B cell (primary cell): Measurements from ENCODE around the gene SCN10A. TPM values are rescaled to one million over a fixed set of nuclear protein-coding genes. Genes with fewer than 3 reads are reported as not detected.

Experiments
- ATAC-seq: fragments of 200-7000 bp; cut with Tn5 transposase; one replicate; pipeline ENCODE4 v1.10.0; 2021; ENCODE audit warnings: low read depth, mild to moderate bottlenecking, moderate number of reproducible peaks, moderate library complexity
- CTCF ChIA-PET: fragments of 350-600 bp; sonication (Branson Sonifier 250); formaldehyde crosslinking; loops from one replicate; lab custom pipeline; 2021; ENCODE audit warnings: antibody characterized with exemption, inconsistent platforms; lab: Charles Lee
- POLR2A ChIA-PET: fragments of 350-600 bp; sonication (Branson Sonifier 250); formaldehyde crosslinking; loops from one replicate; lab custom pipeline; 2021; ENCODE audit warnings: antibody characterized with exemption; lab: Charles Lee
- DNase-seq: peaks from one replicate; pipeline ENCODE4 v3.0.0; 2013
- H2AFZ ChIP-seq: 2 replicates; pipeline ENCODE4 v1.6.1; 2012; ENCODE audit warnings: mild to moderate bottlenecking, low read depth, low read length; ENCODE audit not compliant: insufficient read depth, poor library complexity, severe bottlenecking
- H3K27ac ChIP-seq, 2 donors: 1 replicate in 1 of 2; 2 replicates in 1 of 2; pipeline ENCODE4 v1.5.1; 2012 to 2013; ENCODE audit warnings: low read length in 2 of 2, mild to moderate bottlenecking in 2 of 2, moderate library complexity in 1 of 2
- H3K27me3 ChIP-seq, 4 experiments: fragments of 200-600 bp in 1 of 4; sonication (generic) in 1 of 4; replicated peaks in 1 of 4; 1 replicate in 2 of 4; 2 replicates in 2 of 4; pipeline versions ENCODE4 v1.6.1 to v1.7.0; 2013 to 2016; ENCODE audit warnings: low read length in 3 of 4, mild to moderate bottlenecking in 2 of 4, mixed read lengths in 1 of 4, moderate library complexity in 1 of 4; ENCODE audit not compliant: insufficient read depth in 4 of 4, control insufficient read depth in 3 of 4; ENCODE audit errors: control extremely low read depth in 1 of 4
- H3K36me3 ChIP-seq, 2 experiments: replicated peaks in 1 of 2; 1 replicate in 1 of 2; 2 replicates in 1 of 2; pipeline versions ENCODE4 v1.6.1 to v1.7.1; 2013; ENCODE audit warnings: low read length in 1 of 2; ENCODE audit not compliant: insufficient read depth in 2 of 2, control insufficient read depth in 1 of 2; ENCODE audit errors: control extremely low read depth in 1 of 2, extremely low read depth in 1 of 2
- H3K4me1 ChIP-seq, 2 donors: fragments of 200-600 bp in 1 of 2; sonication (generic) in 1 of 2; 1 replicate in 1 of 2; 2 replicates in 1 of 2; pipeline versions ENCODE4 v1.5.1 to v1.6.1; 2013 to 2017; ENCODE audit warnings: low read length in 2 of 2; ENCODE audit not compliant: control insufficient read depth in 2 of 2, insufficient read depth in 2 of 2
- H3K4me2 ChIP-seq: replicated peaks from 2 replicates; pipeline ENCODE3; 2012; ENCODE audit warnings: mild to moderate bottlenecking, low read depth, low read length; ENCODE audit not compliant: poor library complexity, severe bottlenecking
- H3K4me3 ChIP-seq, 5 experiments: fragments of 200-600 bp in 1 of 5; sonication (generic) in 1 of 5; 1 replicate in 3 of 5; 2 replicates in 2 of 5; pipeline versions ENCODE4 v1.5.1 to v1.7.0; 2011 to 2016; ENCODE audit warnings: low read length in 4 of 5, mild to moderate bottlenecking in 4 of 5, low read depth in 2 of 5, control low read depth in 1 of 5, moderate library complexity in 1 of 5; ENCODE audit not compliant: insufficient read depth in 1 of 5; ENCODE audit errors: control extremely low read depth in 1 of 5, extremely low read depth in 1 of 5
- H3K79me2 ChIP-seq: fragments of 200-600 bp; sonication (generic); one replicate; pipeline ENCODE4 v1.6.0; 2016; ENCODE audit warnings: low read length; ENCODE audit not compliant: control insufficient read depth, insufficient read depth
- H3K9ac ChIP-seq: fragments of 200-600 bp; sonication (generic); 2 replicates; pipeline ENCODE4 v1.6.1; 2017; ENCODE audit warnings: mild to moderate bottlenecking, low read length, moderate library complexity
- H3K9me3 ChIP-seq, 3 donors: one replicate each; pipeline versions ENCODE4 v1.6.1 to v1.7.1; 2013; ENCODE audit warnings: low read length in 2 of 3; ENCODE audit not compliant: control insufficient read depth in 2 of 3, insufficient read depth in 1 of 3; ENCODE audit errors: control extremely low read depth in 1 of 3
- H4K20me1 ChIP-seq: 2 replicates; pipeline ENCODE4 v1.6.0; 2012; ENCODE audit warnings: mild to moderate bottlenecking, low read length; ENCODE audit not compliant: insufficient read depth, control insufficient read depth, poor library complexity, severe bottlenecking
- H3K27ac Mint-ChIP-seq: one replicate; pipeline ENCODE4 v1.8.0; 2021; ENCODE audit warnings: mixed read lengths
- H3K27me3 Mint-ChIP-seq: one replicate; pipeline ENCODE4 v1.8.0; 2021; ENCODE audit warnings: mixed read lengths
- H3K4me1 Mint-ChIP-seq: one replicate; pipeline ENCODE4 v1.8.0; 2021; ENCODE audit warnings: mixed read lengths
- H3K4me3 Mint-ChIP-seq: one replicate; pipeline ENCODE4 v1.8.0; 2021; ENCODE audit warnings: mixed read lengths
- H3K9me3 Mint-ChIP-seq: one replicate; pipeline ENCODE4 v1.8.0; 2022; ENCODE audit warnings: mixed read lengths; ENCODE audit not compliant: insufficient read depth
- CTCF ChIP-seq: fragments of 200-600 bp; IDR thresholded peaks from one replicate; pipeline ENCODE4 v1.8.0; 2022; ENCODE audit warnings: antibody characterized with exemption, mild to moderate bottlenecking
- EZH2 ChIP-seq: IDR thresholded peaks from 2 replicates; pipeline ENCODE4 v1.6.1; 2012; ENCODE audit warnings: borderline replicate concordance, low read depth, mild to moderate bottlenecking, moderate library complexity, low read length; ENCODE audit not compliant: insufficient read depth, poor library complexity, severe bottlenecking
- WGBS: methylation state at CpG from one replicate; pipeline ENCODE4 v1.1.5; 2013; ENCODE audit warnings: missing lambda C conversion rate; ENCODE audit not compliant: insufficient coverage; 5-methylcytosine and 5-hydroxymethylcytosine counted together
- intact Hi-C: fragments of 100-400 bp; cut with micrococcal nuclease; formaldehyde crosslinking; loops from one replicate; pipeline ENCODE4 v1.10.0; 2022
- polyA plus RNA-seq: library from polyadenylated mRNA; depleted of rRNA; stranded (reverse); fragments of >200 nt; gene quantifications from 2 replicates; pipeline ENCODE4 v1.2.3, GENCODE V29; 2012
- total RNA-seq, 2 donors: library from RNA; stranded (reverse); fragments of 120-200 nt in 1 of 2; gene quantifications; 1 replicate in 1 of 2; 2 replicates in 1 of 2; pipeline versions ENCODE4 v1.2.3 to v1.2.4, GENCODE V29; 2013 to 2022

The SCN10A gene
- total and polyA plus RNA-seq, 2 donors (not counting 1 experiment from before 2014, with no cell fraction given): not detected

GRCh38 chr3:38827791-38828190, 11.8 kb upstream of the SCN10A start:
- peaks cover 12% of the 10 kb centered on the region for H3K27me3 Mint-ChIP-seq
- CTCF ChIA-PET: no interaction called here

GRCh38 chr3:38826001-38826400, 10.0 kb upstream of the SCN10A start:
- peaks cover 2% of the 10 kb centered on the region for H3K9me3 Mint-ChIP-seq
- H3K4me2 ChIP-seq: no peak overlapping the region
- no peaks in the 10 kb centered on the region for H3K36me3 ChIP-seq
- H3K27ac ChIP-seq: no peak overlapping the region
- no peak for TF ChIP-seq EZH2
- no peak for TF ChIP-seq CTCF
- no peaks in the 10 kb centered on the region for H4K20me1 ChIP-seq
- ATAC-seq (no peak), DNase-seq (no peak)
- POLR2A ChIA-PET: no interaction called here
- no peak overlapping the region for H3K4me3 ChIP-seq
- H3K27me3 ChIP-seq: peaks cover 0 to 7% (median 0%) of the 10 kb centered on the region in 4 experiments
- H3K9ac ChIP-seq: no peak overlapping the region
- WGBS: 63% methylated on average over 2 of the region's 2 CpGs
- H3K79me2 ChIP-seq: no peaks in the 10 kb centered on the region
- CTCF ChIA-PET: no interaction called here
- peaks cover 24% of the 10 kb centered on the region for H3K27me3 Mint-ChIP-seq
- H2AFZ ChIP-seq: no peak overlapping the region
- no peaks in the 10 kb centered on the region for H3K4me1 ChIP-seq
- H3K9me3 ChIP-seq: peaks cover 0 to 6% (median 0%) of the 10 kb centered on the region in 3 donors
- H3K27ac Mint-ChIP-seq: no peak overlapping the region
- no peaks in the 10 kb centered on the region for H3K4me1 Mint-ChIP-seq
- no peak overlapping the region for H3K4me3 Mint-ChIP-seq
- intact Hi-C loops: no loop called here

More at GRCh38 chr3:38827791-38828190, 11.8 kb upstream of the SCN10A start:
- Histone ChIP-seq H3K79me2 (no peaks in the 10 kb centered on the region), H3K27ac (no peak overlapping the region), H3K4me1 (no peaks in the 10 kb centered on the region), H2AFZ (no peak overlapping the region), H3K36me3 (no peaks in the 10 kb centered on the region), H3K4me2 (no peak overlapping the region), H3K9me3 (peaks cover 0 to 6% (median 0%) of the 10 kb centered on the region in 3 donors), H4K20me1 (no peaks in the 10 kb centered on the region), H3K4me3 (no peak overlapping the region), H3K27me3 (peaks cover 0 to 7% (median 0%) of the 10 kb centered on the region in 4 experiments), H3K9ac (no peak overlapping the region)
- intact Hi-C loops: no loop called here
- Mint-ChIP-seq H3K4me1 (no peaks in the 10 kb centered on the region), H3K9me3 (peaks cover 2% of the 10 kb centered on the region), H3K4me3 (no peak overlapping the region), H3K27ac (no peak overlapping the region)
- TF ChIP-seq CTCF: no peak
- TF ChIP-seq EZH2: no peak
- POLR2A ChIA-PET: no interaction called here
- DNase-seq: no peak
- no peak for ATAC-seq
